GM21786 (cell line): Measurements from ENCODE around the gene SCN7A.
A peak's percentile ranks its signal among the peaks of the same experiment; 100 is the strongest.
"Not testable (repeated sequence)": the region's sequence is repeated elsewhere in the genome, so short reads cannot be mapped to it uniquely, and the experiment has no call there.

ENCODE experiments used
- ATAC-seq: cut with Tn5 transposase; IDR thresholded peaks from one replicate; pipeline ENCODE4 v1.9.1; 2021; ENCODE audit not compliant: unreplicated experiment

The SCN7A gene

GRCh38 chr2:166454006-166454595, 39.9 kb downstream of the SCN7A start:
- no peak for ATAC-seq

- no peak for ATAC-seq
These were observed 42.6 kb downstream of the SCN7A start for GRCh38 chr2:166451468-166451867.

- peak; percentile 88 for ATAC-seq
These were observed 44.6 kb downstream of the SCN7A start for GRCh38 chr2:166449439-166449838.

GRCh38 chr2:166448106-166448505, 45.9 kb downstream of the SCN7A start:
- ATAC-seq, result no peak

- no peak for ATAC-seq
These were observed 49.7 kb downstream of the SCN7A start for GRCh38 chr2:166444306-166444705.

- ATAC-seq, result no peak
These were observed 53.7 kb downstream of the SCN7A start for GRCh38 chr2:166440313-166440712.

- ATAC-seq, result no peak
These were observed 55.0 kb downstream of the SCN7A start for GRCh38 chr2:166439078-166439477.

GRCh38 chr2:166436976-166437375, 57.1 kb downstream of the SCN7A start:
- no peak for ATAC-seq

- ATAC-seq, result no peak
These were observed 57.9 kb downstream of the SCN7A start for GRCh38 chr2:166436189-166436588.

GRCh38 chr2:166434491-166434890, 59.6 kb downstream of the SCN7A start:
- no peak for ATAC-seq

GRCh38 chr2:166433457-166433856, 60.6 kb downstream of the SCN7A start:
- ATAC-seq, result no peak

- ATAC-seq, result no peak
These were observed 61.7 kb downstream of the SCN7A start for GRCh38 chr2:166432331-166432730.

- no peak for ATAC-seq
These were observed 69.2 kb downstream of the SCN7A start for GRCh38 chr2:166424841-166425240.

GRCh38 chr2:166419616-166419934, 74.5 kb downstream of the SCN7A start:
- ATAC-seq, result no peak

GRCh38 chr2:166418853-166419615, 75.0 kb downstream of the SCN7A start:
- ATAC-seq, result no peak

GRCh38 chr2:166417669-166418068, 76.4 kb downstream of the SCN7A start:
- ATAC-seq, result no peak

GRCh38 chr2:166413255-166413654, 80.8 kb downstream of the SCN7A start:
- ATAC-seq, result no peak

GRCh38 chr2:166411473-166412230, 82.4 kb downstream of the SCN7A start:
- no peak for ATAC-seq

- no peak for ATAC-seq
These were observed 83.1 kb downstream of the SCN7A start for GRCh38 chr2:166410828-166411472.

GRCh38 chr2:166407746-166408145, 86.3 kb downstream of the SCN7A start:
- not testable (repeated sequence) for ATAC-seq

- ATAC-seq, result no peak
These were observed 87.7 kb downstream of the SCN7A start for GRCh38 chr2:166406374-166406773.

GRCh38 chr2:166405569-166405926, 88.5 kb downstream of the SCN7A start:
- ATAC-seq, result no peak
